ENCODE measurements around the gene MYO3B.

MYO3B gene

DNA sequence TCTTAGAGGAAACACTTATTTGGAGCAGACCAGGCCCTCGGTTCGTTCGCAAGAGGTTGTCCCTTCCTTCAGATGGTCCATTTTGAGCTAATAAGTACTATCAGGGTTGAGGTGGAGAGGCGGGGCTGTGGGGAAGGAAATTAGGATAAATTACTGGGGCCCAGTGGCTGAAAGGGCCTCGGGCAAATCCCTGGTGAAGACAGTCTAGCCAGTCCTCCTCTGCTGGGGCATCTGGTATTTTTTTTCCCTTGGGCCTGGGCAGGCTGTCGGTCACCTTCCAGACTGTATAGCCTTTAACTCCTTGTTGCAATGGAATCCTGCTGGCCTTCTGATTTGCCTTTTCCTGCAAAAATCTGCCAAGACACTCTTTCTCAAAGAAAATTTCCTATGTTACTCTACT is 1.7 kb upstream of the MYO3B start:
- in situ Hi-C loops (cut with MboI; ENCODE audit: low pct_unique_long_range_greater_than_20kb, low sequenced_read_pairs, unreplicated experiment) = no loop called here
- TF ChIP-seq, protein P1, sequence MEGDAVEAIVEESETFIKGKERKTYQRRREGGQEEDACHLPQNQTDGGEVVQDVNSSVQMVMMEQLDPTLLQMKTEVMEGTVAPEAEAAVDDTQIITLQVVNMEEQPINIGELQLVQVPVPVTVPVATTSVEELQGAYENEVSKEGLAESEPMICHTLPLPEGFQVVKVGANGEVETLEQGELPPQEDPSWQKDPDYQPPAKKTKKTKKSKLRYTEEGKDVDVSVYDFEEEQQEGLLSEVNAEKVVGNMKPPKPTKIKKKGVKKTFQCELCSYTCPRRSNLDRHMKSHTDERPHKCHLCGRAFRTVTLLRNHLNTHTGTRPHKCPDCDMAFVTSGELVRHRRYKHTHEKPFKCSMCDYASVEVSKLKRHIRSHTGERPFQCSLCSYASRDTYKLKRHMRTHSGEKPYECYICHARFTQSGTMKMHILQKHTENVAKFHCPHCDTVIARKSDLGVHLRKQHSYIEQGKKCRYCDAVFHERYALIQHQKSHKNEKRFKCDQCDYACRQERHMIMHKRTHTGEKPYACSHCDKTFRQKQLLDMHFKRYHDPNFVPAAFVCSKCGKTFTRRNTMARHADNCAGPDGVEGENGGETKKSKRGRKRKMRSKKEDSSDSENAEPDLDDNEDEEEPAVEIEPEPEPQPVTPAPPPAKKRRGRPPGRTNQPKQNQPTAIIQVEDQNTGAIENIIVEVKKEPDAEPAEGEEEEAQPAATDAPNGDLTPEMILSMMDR (IDR thresholded peaks at IDR 0.05; ENCODE audit: extremely low read depth, insufficient read depth, missing control alignments) = no peak
- no peak for DNase-seq (ENCODE audit: low spot score)

DNA sequence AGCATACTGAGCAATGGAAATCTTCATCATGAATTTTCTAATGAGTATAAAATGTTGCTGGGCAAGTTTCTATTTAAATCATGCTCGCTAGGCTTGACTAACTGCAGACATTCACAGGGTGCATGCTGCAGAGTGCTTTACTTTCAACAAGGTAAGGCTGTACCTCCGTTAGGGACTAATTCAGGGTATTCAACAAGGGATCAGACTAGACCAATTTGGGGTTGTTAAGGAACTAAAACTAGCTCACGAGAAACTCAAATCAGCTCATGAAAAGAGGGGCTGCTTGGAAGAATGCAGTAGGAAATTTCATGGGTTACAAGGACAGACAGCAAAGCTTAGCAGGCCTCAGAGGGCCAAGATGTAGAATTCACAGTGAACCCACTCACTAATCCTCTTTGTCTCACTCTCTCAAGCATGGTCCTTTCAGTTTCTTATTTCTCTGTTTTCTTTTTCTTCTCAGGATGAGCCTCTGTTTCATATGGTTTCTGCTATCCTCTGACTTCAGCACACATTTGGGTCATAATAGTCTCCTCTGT is 2.2 kb downstream of the MYO3B start:
- TF ChIP-seq, protein P1 (IDR thresholded peaks at IDR 0.05; ENCODE audit: extremely low read depth, insufficient read depth, missing control alignments) = no peak
- DNase-seq (ENCODE audit: low spot score) = no peak
- in situ Hi-C loops (cut with MboI; ENCODE audit: low pct_unique_long_range_greater_than_20kb, low sequenced_read_pairs, unreplicated experiment) = no loop called here

DNA sequence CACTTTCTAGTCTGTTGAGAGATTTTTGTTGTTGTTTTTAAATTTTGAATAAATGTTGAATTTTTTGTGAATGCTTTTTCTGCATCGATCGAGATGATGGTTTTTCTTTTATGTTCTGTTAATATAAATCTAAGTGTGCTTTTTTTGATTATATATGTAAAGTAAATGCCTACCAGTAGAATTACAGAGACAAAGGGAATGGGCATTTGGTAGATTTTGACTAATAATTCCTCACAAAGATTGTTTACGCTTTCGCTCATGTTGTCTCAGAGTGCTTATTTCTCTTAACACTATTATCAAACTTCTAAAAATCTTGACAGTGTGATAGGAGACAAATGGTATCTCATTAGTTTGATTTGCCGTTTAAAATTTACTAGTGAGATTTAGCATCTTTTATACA is 3.7 kb downstream of the MYO3B start:
- TF ChIP-seq, protein P1 (IDR thresholded peaks at IDR 0.05; ENCODE audit: extremely low read depth, insufficient read depth, missing control alignments) = no peak
- in situ Hi-C loops (cut with MboI; ENCODE audit: low pct_unique_long_range_greater_than_20kb, low sequenced_read_pairs, unreplicated experiment) = no loop called here
- no peak for DNase-seq (ENCODE audit: low spot score)

DNA sequence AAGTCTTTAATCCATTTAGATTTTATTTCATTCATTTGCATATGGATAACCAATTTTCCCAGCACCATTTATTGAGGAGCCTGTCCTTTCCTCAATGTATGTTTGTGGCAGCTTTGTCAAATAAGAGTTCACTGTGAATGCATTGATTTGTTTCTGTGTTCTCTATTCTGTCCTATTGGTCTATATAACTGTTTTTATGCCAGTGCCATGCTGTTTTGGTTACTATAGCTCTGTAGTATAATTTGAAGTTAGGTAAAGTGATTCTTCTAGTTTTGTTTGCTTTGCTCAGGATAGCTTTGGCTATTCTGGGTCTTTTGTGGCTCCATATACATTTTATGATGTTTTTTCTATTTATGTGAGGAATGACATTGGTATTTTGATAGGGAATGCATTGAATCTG is 7.4 kb downstream of the MYO3B start:
- in situ Hi-C loops (cut with MboI; ENCODE audit: low pct_unique_long_range_greater_than_20kb, low sequenced_read_pairs, unreplicated experiment) = no loop called here
- TF ChIP-seq, protein P1 (IDR thresholded peaks at IDR 0.05; ENCODE audit: extremely low read depth, insufficient read depth, missing control alignments) = no peak
- no peak for DNase-seq (ENCODE audit: low spot score)

DNA sequence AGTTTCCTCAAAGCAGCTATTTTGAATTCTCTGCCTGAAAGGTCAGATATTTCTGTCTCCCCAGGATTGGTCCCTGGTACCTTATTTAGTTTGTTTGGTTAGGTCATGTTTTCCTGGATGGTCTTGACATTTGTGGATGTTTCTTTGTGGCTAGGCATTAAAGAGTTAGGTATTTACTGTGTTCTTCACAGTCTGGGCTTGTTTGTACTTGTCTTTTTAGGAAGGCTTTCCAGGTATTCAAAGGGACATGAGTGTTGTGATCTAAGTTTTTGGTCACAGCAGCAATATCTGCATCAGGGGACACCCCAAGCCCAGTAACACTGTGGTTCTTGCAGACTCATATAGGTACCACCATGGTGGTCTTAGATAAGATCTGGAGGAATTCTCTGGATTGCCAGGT is 11.8 kb downstream of the MYO3B start:
- DNase-seq (ENCODE audit: low spot score) = no peak
- in situ Hi-C loops (cut with MboI; ENCODE audit: low pct_unique_long_range_greater_than_20kb, low sequenced_read_pairs, unreplicated experiment) = no loop called here
- TF ChIP-seq, protein P1 (IDR thresholded peaks at IDR 0.05; ENCODE audit: extremely low read depth, insufficient read depth, missing control alignments) = no peak

DNA sequence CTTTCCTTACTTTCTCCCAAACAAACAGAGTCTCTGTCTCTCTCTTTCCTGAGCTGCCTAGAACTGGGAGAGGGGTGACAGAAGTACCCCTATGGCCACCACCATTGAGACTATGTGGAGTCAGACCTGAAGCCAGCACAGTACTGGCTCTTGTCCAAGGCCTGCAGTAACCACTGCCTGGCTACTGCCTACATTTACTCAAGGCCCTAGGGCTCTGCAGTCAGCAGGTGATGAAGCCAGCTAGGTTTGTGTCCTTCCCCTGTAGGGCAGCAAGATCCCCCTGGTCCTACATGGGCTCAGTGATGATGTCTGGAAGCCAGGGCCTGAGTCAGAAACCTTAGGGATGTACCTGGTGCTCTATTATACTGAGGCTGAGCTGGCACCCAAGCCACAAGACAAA is 12.2 kb downstream of the MYO3B start:
- TF ChIP-seq, protein P1 (IDR thresholded peaks at IDR 0.05; ENCODE audit: extremely low read depth, insufficient read depth, missing control alignments) = no peak
- DNase-seq (ENCODE audit: low spot score) = no peak
- in situ Hi-C loops (cut with MboI; ENCODE audit: low pct_unique_long_range_greater_than_20kb, low sequenced_read_pairs, unreplicated experiment) = no loop called here
